ENCODE results near the gene KRTAP10-1.

The KRTAP10-1 gene

GRCh38 chr21:44548381-44548780 is 8.4 kb upstream of the KRTAP10-1 start:
- DNase-seq (ENCODE audit: low spot score), result no peak

- no peak for DNase-seq (ENCODE audit: low spot score)
Measured at GRCh38 chr21:44547656-44548331, 7.8 kb upstream of the KRTAP10-1 start.

GRCh38 chr21:44544566-44544965 is 4.6 kb upstream of the KRTAP10-1 start:
- DNase-seq (ENCODE audit: low spot score), result no peak

- no peak for DNase-seq (ENCODE audit: low spot score)
Measured at GRCh38 chr21:44542716-44543115, 2.7 kb upstream of the KRTAP10-1 start.

- no peak for DNase-seq (ENCODE audit: low spot score)
Measured at GRCh38 chr21:44540741-44541288, 820 bp upstream of the KRTAP10-1 start.

- no peak for DNase-seq (ENCODE audit: low spot score)
Measured at GRCh38 chr21:44539046-44539445, 949 bp downstream of the KRTAP10-1 start.

- DNase-seq (ENCODE audit: low spot score), result no peak
Measured at GRCh38 chr21:44537930-44538911, 1.8 kb downstream of the KRTAP10-1 start.

- no peak for DNase-seq (ENCODE audit: low spot score)
Measured at GRCh38 chr21:44535963-44536362, 4.0 kb downstream of the KRTAP10-1 start.

- no peak for DNase-seq (ENCODE audit: low spot score)
Measured at GRCh38 chr21:44534688-44535087, 5.3 kb downstream of the KRTAP10-1 start.

- DNase-seq (ENCODE audit: low spot score), result no peak
Measured at GRCh38 chr21:44533891-44534627, 5.9 kb downstream of the KRTAP10-1 start.

- no peak for DNase-seq (ENCODE audit: low spot score)
Measured at GRCh38 chr21:44533121-44533890, 6.7 kb downstream of the KRTAP10-1 start.

- no peak for DNase-seq (ENCODE audit: low spot score)
Measured at GRCh38 chr21:44532712-44533111, 7.3 kb downstream of the KRTAP10-1 start.

GRCh38 chr21:44531606-44532564 is 8.1 kb downstream of the KRTAP10-1 start:
- DNase-seq (ENCODE audit: low spot score), result no peak

GRCh38 chr21:44530903-44531605 is 8.9 kb downstream of the KRTAP10-1 start:
- no peak for DNase-seq (ENCODE audit: low spot score)

- no peak for DNase-seq (ENCODE audit: low spot score)
Measured at GRCh38 chr21:44530221-44530902, 9.6 kb downstream of the KRTAP10-1 start.

GRCh38 chr21:44529503-44530125 is 10.4 kb downstream of the KRTAP10-1 start:
- no peak for DNase-seq (ENCODE audit: low spot score)

GRCh38 chr21:44529011-44529421 is 11.0 kb downstream of the KRTAP10-1 start:
- no peak for DNase-seq (ENCODE audit: low spot score)

GRCh38 chr21:44528634-44528995 is 11.4 kb downstream of the KRTAP10-1 start:
- no peak for DNase-seq (ENCODE audit: low spot score)

Measured in kidney capillary endothelial cell (primary cell).